HEK293 (cell line): ENCODE data around the gene BPHL.
"Not testable (repeated sequence)": the region's sequence is repeated elsewhere in the genome, so short reads cannot be mapped to it uniquely, and the experiment has no call there.

Experiments
- CTCF ChIA-PET: fragments of 350-600 bp; formaldehyde crosslinking; extraction: SDS; loops from one replicate; lab custom pipeline; 2021; ENCODE audit warnings: antibody characterized with exemption; lab: Yijun Ruan, JAX
- POLR2A ChIA-PET: fragments of 300-600 bp; formaldehyde crosslinking; extraction: SDS; loops from one replicate; lab custom pipeline; 2020; ENCODE audit warnings: antibody characterized with exemption, inconsistent platforms; lab: Yijun Ruan, JAX
- H3K27ac ChIP-seq: fragments of 200-500 bp; sonication (Bioruptor generic); 2 replicates; pipeline ENCODE4 v1.5.1; 2014; ENCODE audit warnings: low read depth, low read length, control low read depth, inconsistent platforms; ENCODE audit errors: extremely low read depth
- H3K36me3 ChIP-seq, 2 experiments: fragments of 200-500 bp in 1 of 2; sonication (Bioruptor generic) in 1 of 2; 1 replicate in 1 of 2; 2 replicates in 1 of 2; pipeline ENCODE4 v1.5.1; 2014 to 2017; ENCODE audit warnings: inconsistent platforms in 2 of 2, low read length in 2 of 2; ENCODE audit not compliant: control insufficient read depth in 2 of 2, insufficient read depth in 1 of 2
- H3K4me1 ChIP-seq: fragments of 200-500 bp; sonication (Bioruptor generic); 2 replicates; pipeline ENCODE4 v1.5.1; 2014; ENCODE audit warnings: mild to moderate bottlenecking, low read length, inconsistent platforms; ENCODE audit not compliant: control insufficient read depth, insufficient read depth
- H3K4me3 ChIP-seq: 2 replicates; pipeline ENCODE4 v1.5.1; 2011; ENCODE audit warnings: low read depth, mild to moderate bottlenecking, control low read depth, low read length, moderate library complexity
- H3K9me3 ChIP-seq: fragments of 200-500 bp; sonication (Bioruptor generic); 2 replicates; pipeline ENCODE4 v1.5.1; 2014; ENCODE audit warnings: low read depth, low read length, inconsistent platforms; ENCODE audit not compliant: control insufficient read depth, insufficient read depth
- FEZF1 ChIP-seq: fragments of 450-650 bp; formaldehyde crosslinking; IDR thresholded peaks from 2 replicates; pipeline ENCODE4 v1.5.1; 2016; ENCODE audit warnings: missing biosample characterization, missing genetic modification characterization
- GLIS1 ChIP-seq: fragments of 450-650 bp; formaldehyde crosslinking; IDR thresholded peaks from 2 replicates; pipeline ENCODE4 v1.5.1; 2016; ENCODE audit warnings: missing biosample characterization, missing genetic modification characterization
- OSR2 ChIP-seq: fragments of 450-650 bp; formaldehyde crosslinking; IDR thresholded peaks from 2 replicates; pipeline ENCODE4 v1.5.1; 2016; ENCODE audit warnings: missing biosample characterization, missing genetic modification characterization
- SETDB1 ChIP-seq: IDR thresholded peaks from one replicate; pipeline ENCODE4 v1.6.1; 2017; ENCODE audit warnings: mild to moderate bottlenecking, low read length, moderate library complexity, mixed read lengths; ENCODE audit not compliant: insufficient read length
- ZBTB48 ChIP-seq: fragments of 450-650 bp; formaldehyde crosslinking; IDR thresholded peaks from 2 replicates; pipeline ENCODE4 v1.5.1; 2016; ENCODE audit warnings: missing biosample characterization, missing genetic modification characterization
- ZFHX2 ChIP-seq: fragments of 450-650 bp; formaldehyde crosslinking; conservative IDR thresholded peaks from 2 replicates; pipeline ENCODE4 v1.5.1; 2016; ENCODE audit warnings: missing biosample characterization, missing genetic modification characterization
- ZNF2 ChIP-seq: fragments of 450-650 bp; formaldehyde crosslinking; IDR thresholded peaks from 2 replicates; pipeline ENCODE4 v1.5.1; 2016; ENCODE audit warnings: missing biosample characterization, missing genetic modification characterization
- ZNF239 ChIP-seq: fragments of 450-650 bp; formaldehyde crosslinking; IDR thresholded peaks from 2 replicates; pipeline ENCODE4 v1.5.1; 2016; ENCODE audit warnings: missing biosample characterization, missing genetic modification characterization
- ZNF302 ChIP-seq: fragments of 450-650 bp; formaldehyde crosslinking; IDR thresholded peaks from 2 replicates; pipeline ENCODE4 v1.5.1; 2016; ENCODE audit warnings: missing biosample characterization, missing genetic modification characterization, low read depth
- ZNF335 ChIP-seq: fragments of 450-650 bp; formaldehyde crosslinking; conservative IDR thresholded peaks from 2 replicates; pipeline ENCODE4 v1.5.1; 2016; ENCODE audit warnings: missing biosample characterization, missing genetic modification characterization
- ZNF600 ChIP-seq: fragments of 450-650 bp; formaldehyde crosslinking; IDR thresholded peaks from 2 replicates; pipeline ENCODE4 v1.5.1; 2016; ENCODE audit warnings: missing biosample characterization, missing genetic modification characterization
- ZNF701 ChIP-seq: fragments of 450-650 bp; formaldehyde crosslinking; IDR thresholded peaks from 2 replicates; pipeline ENCODE4 v1.5.1; 2016; ENCODE audit warnings: missing biosample characterization, missing genetic modification characterization
- ZSCAN23 ChIP-seq: fragments of 450-650 bp; formaldehyde crosslinking; IDR thresholded peaks from 2 replicates; pipeline ENCODE4 v1.5.1; 2016; ENCODE audit warnings: missing biosample characterization, missing genetic modification characterization
- TF ChIP-seq, protein P1 (sequence below): fragments of 450-650 bp; formaldehyde crosslinking; IDR thresholded peaks from 2 replicates; pipeline ENCODE4 v1.5.0; 2017; ENCODE audit warnings: missing biosample characterization, missing genetic modification characterization, borderline replicate concordance

BPHL gene

DNA sequence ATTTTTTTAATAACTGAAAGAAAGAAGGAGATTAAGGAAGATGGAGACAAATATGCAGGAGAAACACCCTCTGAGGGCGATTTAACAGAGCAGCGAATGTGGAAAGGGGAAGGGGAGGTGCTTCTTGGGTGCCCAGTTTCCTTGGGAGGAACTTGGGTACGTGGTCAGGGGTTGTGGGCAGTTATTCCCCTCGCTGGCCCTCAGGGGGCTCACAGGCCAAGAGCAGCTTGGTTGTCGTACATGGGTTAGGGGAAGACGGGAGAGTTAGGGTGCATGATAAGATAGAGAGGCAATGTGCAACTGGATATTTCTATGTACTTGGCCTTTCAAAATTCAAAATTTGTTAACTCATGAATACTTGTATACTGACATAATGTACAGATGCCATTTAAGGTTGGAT lies 45.9 kb downstream of the BPHL start:
- POLR2A ChIA-PET, result interaction anchor here (2.0 to 2.9 kb wide), 2 partner anchors 7 to 62 kb away, joined by 9 to 25 read pairs; partner anchors contain the start of gene TUBB2A
- TF ChIP-seq ZNF2 (tag by site-specific recombination) (peak; percentile 63; the same call in 1 of the 2 replicates), ZNF239 (tag by site-specific recombination) (no peak)
- Histone ChIP-seq H3K27ac (no peak overlapping the region), H3K9me3 (no peaks in the 10 kb centered on the region), H3K36me3 (no peaks in the 10 kb centered on the region), H3K4me1 (peaks cover 24% of the 10 kb centered on the region), H3K4me3 (no peak overlapping the region)
- CTCF ChIA-PET, result interaction anchor here (0.7 to 2.3 kb wide), 2 partner anchors 56 to 87 kb away, joined by 3 to 11 read pairs; no protein-coding TSS in a partner anchor

DNA sequence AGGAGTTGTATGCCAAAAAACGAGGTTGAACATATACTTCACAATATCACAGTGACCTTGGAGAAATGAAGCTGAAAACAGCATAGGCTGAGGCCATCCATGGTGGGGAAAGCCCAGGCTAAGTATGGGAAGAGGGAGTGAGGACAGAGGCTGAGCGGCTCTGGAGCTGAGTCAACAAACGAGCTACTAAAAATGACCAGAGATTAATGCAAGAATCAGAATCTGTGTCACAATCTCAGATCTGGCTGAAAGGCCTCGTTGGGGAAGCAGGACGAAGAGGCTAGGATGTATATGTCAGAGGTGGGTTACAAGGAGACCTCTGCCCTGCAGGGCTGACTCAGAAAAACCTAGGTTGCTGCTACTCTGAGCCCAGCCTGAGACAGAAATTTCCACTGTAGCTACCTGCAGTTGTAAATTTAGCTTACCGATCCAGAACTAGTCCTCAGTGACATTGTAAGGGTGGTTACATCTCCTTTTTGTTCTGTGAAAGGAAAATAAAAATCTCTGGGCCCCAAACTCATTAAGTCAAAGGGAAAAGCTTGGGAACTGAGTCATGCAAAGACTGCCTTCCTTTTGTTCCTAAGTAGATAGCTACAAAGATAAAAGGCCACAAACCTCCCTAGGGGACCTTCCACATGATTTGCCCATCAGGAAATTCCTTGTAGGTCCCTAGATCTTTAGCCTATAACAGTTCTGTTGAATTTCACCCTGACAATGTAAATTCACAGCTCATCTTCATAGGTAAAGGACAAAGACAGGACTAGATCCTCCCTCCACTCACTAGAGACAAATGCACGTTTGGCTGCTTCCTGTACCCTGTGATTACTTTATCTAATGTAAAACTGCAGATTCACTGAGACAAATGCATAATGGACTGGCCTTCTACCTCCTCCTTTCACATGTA lies 47.4 kb downstream of the BPHL start:
- no peaks in the 10 kb centered on the region for H3K36me3 ChIP-seq
- TF ChIP-seq ZBTB48 (tag by site-specific recombination) (peak; percentile 62), ZSCAN23 (tag by site-specific recombination) (no peak), ZNF302 (no peak), ZNF701 (no peak), SETDB1 (peak; percentile 27), GLIS1 (0 out of 2 replicates have a peak, but pooled peaks have one; percentile 22), OSR2 (tag by site-specific recombination) (peak; percentile 28; the same call in 1 of the 2 replicates), ZNF335 (tag by site-specific recombination) (0 out of 2 replicates have a peak, but pooled peaks have one; percentile 17), FEZF1 (no peak), ZNF600 (tag by site-specific recombination) (no peak), ZFHX2 (no peak)
- TF ChIP-seq, protein P1, sequence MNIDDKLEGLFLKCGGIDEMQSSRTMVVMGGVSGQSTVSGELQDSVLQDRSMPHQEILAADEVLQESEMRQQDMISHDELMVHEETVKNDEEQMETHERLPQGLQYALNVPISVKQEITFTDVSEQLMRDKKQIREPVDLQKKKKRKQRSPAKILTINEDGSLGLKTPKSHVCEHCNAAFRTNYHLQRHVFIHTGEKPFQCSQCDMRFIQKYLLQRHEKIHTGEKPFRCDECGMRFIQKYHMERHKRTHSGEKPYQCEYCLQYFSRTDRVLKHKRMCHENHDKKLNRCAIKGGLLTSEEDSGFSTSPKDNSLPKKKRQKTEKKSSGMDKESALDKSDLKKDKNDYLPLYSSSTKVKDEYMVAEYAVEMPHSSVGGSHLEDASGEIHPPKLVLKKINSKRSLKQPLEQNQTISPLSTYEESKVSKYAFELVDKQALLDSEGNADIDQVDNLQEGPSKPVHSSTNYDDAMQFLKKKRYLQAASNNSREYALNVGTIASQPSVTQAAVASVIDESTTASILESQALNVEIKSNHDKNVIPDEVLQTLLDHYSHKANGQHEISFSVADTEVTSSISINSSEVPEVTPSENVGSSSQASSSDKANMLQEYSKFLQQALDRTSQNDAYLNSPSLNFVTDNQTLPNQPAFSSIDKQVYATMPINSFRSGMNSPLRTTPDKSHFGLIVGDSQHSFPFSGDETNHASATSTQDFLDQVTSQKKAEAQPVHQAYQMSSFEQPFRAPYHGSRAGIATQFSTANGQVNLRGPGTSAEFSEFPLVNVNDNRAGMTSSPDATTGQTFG (tag by site-specific recombination), result no peak
- H3K4me1 ChIP-seq, result peaks cover 18% of the 10 kb centered on the region
- ChIA-PET POLR2A (interaction anchor here (0.9 to 2.9 kb wide), 10 partner anchors 9 to 66 kb away, joined by 3 to 25 read pairs (median 4); partner anchors contain the start of genes BPHL and TUBB2A), CTCF (interaction anchor here (0.6 to 2.3 kb wide), 15 partner anchors 8 to 852 kb away, joined by 3 to 11 read pairs (median 4); partner anchors contain the start of gene TUBB2A)
- no peak overlapping the region; the same call in 1 of the 2 replicates for H3K27ac ChIP-seq
- no peak overlapping the region for H3K4me3 ChIP-seq
- H3K9me3 ChIP-seq, result no peaks in the 10 kb centered on the region

DNA sequence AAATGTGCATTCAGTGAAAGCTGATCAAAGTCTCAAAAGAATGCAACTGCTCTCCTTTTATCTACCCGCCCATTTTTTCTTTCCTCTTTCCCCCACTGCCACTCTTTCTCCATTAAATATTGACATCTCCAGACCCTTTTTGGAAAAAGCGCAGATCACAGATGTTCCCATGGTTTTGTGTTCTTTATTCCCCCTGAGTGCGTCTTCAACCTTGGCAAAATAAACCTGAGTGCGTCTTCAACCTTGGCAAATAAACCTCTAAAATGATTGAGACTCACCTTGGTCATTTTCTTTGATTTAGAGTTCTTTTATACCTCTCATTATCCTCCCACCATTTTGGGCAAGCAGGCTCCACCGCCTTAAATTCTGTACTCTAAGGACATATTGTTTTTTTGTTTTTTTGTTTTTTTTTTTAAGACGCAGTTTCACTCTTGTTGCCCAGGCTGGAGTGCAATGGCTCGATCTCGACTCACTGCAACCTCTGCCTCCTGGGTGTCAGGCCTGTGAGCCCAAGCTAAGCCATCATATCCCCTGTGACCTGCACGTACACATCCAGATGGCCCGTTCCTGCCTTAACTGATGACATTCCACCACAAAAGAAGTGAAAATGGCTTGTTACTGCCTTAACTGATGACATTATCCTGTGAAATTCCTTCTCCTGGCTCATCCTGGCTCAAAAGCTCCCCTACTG lies 48.2 kb downstream of the BPHL start:
- ChIA-PET CTCF (interaction anchor here (0.6 to 2.3 kb wide), 8 partner anchors 9 to 85 kb away, joined by 3 to 11 read pairs (median 4); partner anchors contain the start of gene TUBB2A), POLR2A (interaction anchor here (1.4 to 2.9 kb wide), 5 partner anchors 10 to 65 kb away, joined by 4 to 25 read pairs (median 9); partner anchors contain the start of gene TUBB2A)
- H3K4me1 ChIP-seq, result peaks cover 18% of the 10 kb centered on the region
- not testable (repeated sequence) for H3K27ac ChIP-seq, H3K4me3 ChIP-seq, H3K9me3 ChIP-seq, H3K36me3 ChIP-seq
